ENCODE measurements around the gene ADGRA3.

GRCh38 chr4:22515145-22515887 lies 550 bp downstream of the ADGRA3 start:
- TF ChIP-seq POLR2A (IDR thresholded peaks at IDR 0.05): peak; percentile 16
- peak in 2 of 4 experiments; percentile 28 to 34 for TF ChIP-seq CTCF (IDR thresholded peaks at IDR 0.05)
